ENCODE results near the gene ZNF516.

DNA sequence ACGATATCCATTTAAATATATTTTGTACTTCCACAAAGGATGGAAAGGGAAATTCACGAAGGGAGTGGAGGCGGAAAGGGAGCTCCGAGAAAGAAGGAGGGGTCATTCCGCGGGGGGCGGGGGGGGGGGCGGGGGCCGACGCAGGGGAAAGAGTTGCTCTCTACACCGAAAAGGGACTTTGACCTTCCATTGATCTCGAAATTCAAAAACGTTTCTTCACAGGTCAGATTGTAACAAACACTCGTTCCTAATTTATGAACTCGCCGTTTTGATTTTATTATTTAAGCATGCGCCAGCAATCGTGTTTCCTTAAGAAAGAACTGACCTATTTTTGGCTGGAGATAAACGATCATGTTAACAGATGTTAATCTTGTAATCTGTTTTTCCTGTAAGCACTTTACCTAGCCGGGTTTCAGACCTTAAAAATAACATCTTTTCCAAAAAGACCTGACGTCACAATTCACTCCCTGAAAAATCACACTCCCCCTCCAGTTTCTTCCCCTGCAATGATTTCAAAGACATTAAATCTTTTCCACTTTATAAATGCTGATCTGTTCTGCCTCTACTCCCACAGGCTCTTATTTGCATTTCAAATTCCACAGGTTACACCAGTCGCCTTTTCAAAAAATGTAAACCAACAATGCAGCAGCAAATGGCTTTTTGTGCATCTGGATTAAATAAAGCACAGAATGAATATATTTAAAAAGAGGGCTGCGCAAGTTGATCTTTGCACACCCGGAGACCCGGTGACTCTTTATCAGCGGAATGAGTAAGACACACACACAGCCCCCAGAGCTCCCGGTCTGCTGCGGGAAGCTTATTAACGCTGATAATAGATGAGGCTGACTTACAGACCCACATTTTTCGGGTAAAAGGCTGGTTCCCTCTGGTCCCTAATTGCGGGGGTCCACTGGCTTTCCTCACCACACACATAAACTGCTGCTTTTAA, 1.6 kb downstream of the ZNF516 start:
- TF ChIP-seq, protein P1, sequence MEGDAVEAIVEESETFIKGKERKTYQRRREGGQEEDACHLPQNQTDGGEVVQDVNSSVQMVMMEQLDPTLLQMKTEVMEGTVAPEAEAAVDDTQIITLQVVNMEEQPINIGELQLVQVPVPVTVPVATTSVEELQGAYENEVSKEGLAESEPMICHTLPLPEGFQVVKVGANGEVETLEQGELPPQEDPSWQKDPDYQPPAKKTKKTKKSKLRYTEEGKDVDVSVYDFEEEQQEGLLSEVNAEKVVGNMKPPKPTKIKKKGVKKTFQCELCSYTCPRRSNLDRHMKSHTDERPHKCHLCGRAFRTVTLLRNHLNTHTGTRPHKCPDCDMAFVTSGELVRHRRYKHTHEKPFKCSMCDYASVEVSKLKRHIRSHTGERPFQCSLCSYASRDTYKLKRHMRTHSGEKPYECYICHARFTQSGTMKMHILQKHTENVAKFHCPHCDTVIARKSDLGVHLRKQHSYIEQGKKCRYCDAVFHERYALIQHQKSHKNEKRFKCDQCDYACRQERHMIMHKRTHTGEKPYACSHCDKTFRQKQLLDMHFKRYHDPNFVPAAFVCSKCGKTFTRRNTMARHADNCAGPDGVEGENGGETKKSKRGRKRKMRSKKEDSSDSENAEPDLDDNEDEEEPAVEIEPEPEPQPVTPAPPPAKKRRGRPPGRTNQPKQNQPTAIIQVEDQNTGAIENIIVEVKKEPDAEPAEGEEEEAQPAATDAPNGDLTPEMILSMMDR (IDR thresholded peaks at IDR 0.05): no peak
- TF ChIP-seq POLR2A (IDR thresholded peaks at IDR 0.05): peak; percentile 53
